GM10266 (cell line): ENCODE results near the gene ARHGEF40.

ENCODE experiments used
- DNase-seq: peaks from one replicate; pipeline ENCODE4 v3.0.0; 2012; ENCODE audit errors: extremely low spot score
- CTCF ChIP-seq: IDR thresholded peaks from 2 replicates; pipeline ENCODE4 v1.5.1; 2012; ENCODE audit warnings: mild to moderate bottlenecking, low read depth; ENCODE audit not compliant: control insufficient read depth, insufficient read depth; ENCODE audit errors: missing control alignments

Gene ARHGEF40

GRCh38 chr14:21118933-21119332 is 48.8 kb downstream of the ARHGEF40 start:
- no peak for TF ChIP-seq CTCF
- DNase-seq = no peak

- DNase-seq = no peak
- no peak for TF ChIP-seq CTCF
These were observed 50.6 kb downstream of the ARHGEF40 start for GRCh38 chr14:21120686-21121085.

- DNase-seq = no peak
- TF ChIP-seq CTCF = no peak
These were observed 51.0 kb downstream of the ARHGEF40 start for GRCh38 chr14:21121122-21121521.

GRCh38 chr14:21123429-21123828 is 53.3 kb downstream of the ARHGEF40 start:
- TF ChIP-seq CTCF = no peak
- no peak for DNase-seq

- DNase-seq = no peak
These were observed 63.8 kb downstream of the ARHGEF40 start for GRCh38 chr14:21133901-21134300.

GRCh38 chr14:21136024-21136423 is 65.9 kb downstream of the ARHGEF40 start:
- peak; percentile 47 for TF ChIP-seq CTCF
- DNase-seq = peak; percentile 40

More at GRCh38 chr14:21133901-21134300, 63.8 kb downstream of the ARHGEF40 start:
- TF ChIP-seq CTCF = no peak
